Measurements from ENCODE around the gene E2F4.

DNA sequence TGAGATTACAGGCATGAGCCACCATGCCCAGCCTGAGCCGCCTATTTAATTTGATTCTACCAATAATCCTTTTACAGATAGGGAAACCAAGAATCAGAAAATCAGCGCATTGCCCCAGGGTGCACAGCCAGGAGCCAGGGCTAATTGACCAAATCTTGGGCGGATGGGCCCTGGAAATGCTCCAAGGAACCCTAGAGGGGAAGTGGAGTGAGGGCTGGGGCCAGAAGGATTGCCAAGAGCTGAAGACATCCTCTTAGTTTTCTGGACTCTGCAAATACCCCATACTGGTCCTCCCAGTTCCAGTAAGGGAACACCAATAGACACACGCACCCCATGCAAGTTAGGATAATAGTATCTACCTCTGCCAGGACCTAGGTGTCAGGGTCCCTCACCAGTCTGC is 51.5 kb downstream of the E2F4 start:
- TF ChIP-seq POLR2A (IDR thresholded peaks at IDR 0.05; ENCODE audit: control extremely low read depth in 1 of 2, low read depth in 2 of 2, low read length in 2 of 2) = no peak
- no peak for TF ChIP-seq CEBPB (IDR thresholded peaks at IDR 0.05; ENCODE audit: low read depth, low read length)
- TF ChIP-seq, protein P1, sequence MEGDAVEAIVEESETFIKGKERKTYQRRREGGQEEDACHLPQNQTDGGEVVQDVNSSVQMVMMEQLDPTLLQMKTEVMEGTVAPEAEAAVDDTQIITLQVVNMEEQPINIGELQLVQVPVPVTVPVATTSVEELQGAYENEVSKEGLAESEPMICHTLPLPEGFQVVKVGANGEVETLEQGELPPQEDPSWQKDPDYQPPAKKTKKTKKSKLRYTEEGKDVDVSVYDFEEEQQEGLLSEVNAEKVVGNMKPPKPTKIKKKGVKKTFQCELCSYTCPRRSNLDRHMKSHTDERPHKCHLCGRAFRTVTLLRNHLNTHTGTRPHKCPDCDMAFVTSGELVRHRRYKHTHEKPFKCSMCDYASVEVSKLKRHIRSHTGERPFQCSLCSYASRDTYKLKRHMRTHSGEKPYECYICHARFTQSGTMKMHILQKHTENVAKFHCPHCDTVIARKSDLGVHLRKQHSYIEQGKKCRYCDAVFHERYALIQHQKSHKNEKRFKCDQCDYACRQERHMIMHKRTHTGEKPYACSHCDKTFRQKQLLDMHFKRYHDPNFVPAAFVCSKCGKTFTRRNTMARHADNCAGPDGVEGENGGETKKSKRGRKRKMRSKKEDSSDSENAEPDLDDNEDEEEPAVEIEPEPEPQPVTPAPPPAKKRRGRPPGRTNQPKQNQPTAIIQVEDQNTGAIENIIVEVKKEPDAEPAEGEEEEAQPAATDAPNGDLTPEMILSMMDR (IDR thresholded peaks at IDR 0.05; ENCODE audit: control extremely low read depth in 1 of 3, insufficient read depth in 1 of 3, low read depth in 1 of 3, low read length in 3 of 3) = no peak
- TF ChIP-seq CHD2 (IDR thresholded peaks at IDR 0.05; ENCODE audit: low read length) = no peak
